HG02885 (cell line): ENCODE measurements around the gene GRIN2C.

Experiments
- ATAC-seq: cut with Tn5 transposase; IDR thresholded peaks from one replicate; pipeline ENCODE4 v1.9.1; 2021; ENCODE audit warnings: mild to moderate bottlenecking; ENCODE audit not compliant: unreplicated experiment, poor library complexity

The GRIN2C gene

GRCh38 chr17:74865504-74866197 lies 6.0 kb upstream of the GRIN2C start:
- ATAC-seq: no peak

- ATAC-seq: no peak
Measured at GRCh38 chr17:74864866-74865395, 5.2 kb upstream of the GRIN2C start.

- ATAC-seq: no peak
Measured at GRCh38 chr17:74864297-74864865, 4.7 kb upstream of the GRIN2C start.

GRCh38 chr17:74863420-74864296 lies 4.0 kb upstream of the GRIN2C start:
- ATAC-seq: no peak

- no peak for ATAC-seq
Measured at GRCh38 chr17:74862919-74863318, 3.2 kb upstream of the GRIN2C start.

GRCh38 chr17:74862108-74862901 lies 2.6 kb upstream of the GRIN2C start:
- ATAC-seq: no peak

- no peak for ATAC-seq
Measured at GRCh38 chr17:74861662-74862107, 2.0 kb upstream of the GRIN2C start.

- no peak for ATAC-seq
Measured at GRCh38 chr17:74860872-74861661, 1.4 kb upstream of the GRIN2C start.

GRCh38 chr17:74860229-74860871 lies 665 bp upstream of the GRIN2C start:
- no peak for ATAC-seq

GRCh38 chr17:74858672-74859458 lies 820 bp downstream of the GRIN2C start:
- no peak for ATAC-seq

- ATAC-seq: no peak
Measured at GRCh38 chr17:74857191-74857590, 2.5 kb downstream of the GRIN2C start.

- ATAC-seq: no peak
Measured at GRCh38 chr17:74856112-74856511, 3.6 kb downstream of the GRIN2C start.

GRCh38 chr17:74855323-74855722 lies 4.4 kb downstream of the GRIN2C start:
- ATAC-seq: no peak

GRCh38 chr17:74854792-74855191 lies 4.9 kb downstream of the GRIN2C start:
- no peak for ATAC-seq

- ATAC-seq: no peak
Measured at GRCh38 chr17:74853669-74854068, 6.0 kb downstream of the GRIN2C start.

GRCh38 chr17:74853048-74853397 lies 6.7 kb downstream of the GRIN2C start:
- ATAC-seq: no peak

- no peak for ATAC-seq
Measured at GRCh38 chr17:74852237-74853047, 7.2 kb downstream of the GRIN2C start.
